Osteoblast (primary cell): ENCODE measurements around the gene LRRC45. TPM values are rescaled to one million over a fixed set of nuclear protein-coding genes. Genes with fewer than 3 reads are reported as not detected.

Experiments used
- DNase-seq: peaks from one replicate; pipeline ENCODE4 v3.0.0; 2011; ENCODE audit warnings: low spot score, mixed read lengths; ENCODE audit not compliant: insufficient read length; ENCODE audit errors: missing footprints
- H2AFZ ChIP-seq: 2 replicates; pipeline ENCODE4 v1.6.0; 2011; ENCODE audit warnings: mild to moderate bottlenecking, low read length
- H3K27ac ChIP-seq: 2 replicates; pipeline ENCODE4 v1.5.1; 2011; ENCODE audit warnings: mild to moderate bottlenecking, low read depth, low read length, moderate library complexity
- H3K27me3 ChIP-seq: 2 replicates; pipeline ENCODE4 v1.6.0; 2012; ENCODE audit warnings: mild to moderate bottlenecking, control low read depth, inconsistent platforms, low read length, moderate library complexity; ENCODE audit not compliant: insufficient read depth
- H3K36me3 ChIP-seq: 2 replicates; pipeline ENCODE4 v1.5.1; 2011; ENCODE audit warnings: mild to moderate bottlenecking, low read length, control low read depth, moderate library complexity; ENCODE audit not compliant: insufficient read depth
- H3K4me1 ChIP-seq: 2 replicates; pipeline ENCODE4 v1.5.1; 2011; ENCODE audit warnings: mild to moderate bottlenecking, low read length, control low read depth, moderate library complexity; ENCODE audit not compliant: insufficient read depth
- H3K4me2 ChIP-seq: 2 replicates; pipeline ENCODE4 v1.6.0; 2011; ENCODE audit warnings: mild to moderate bottlenecking, low read length; ENCODE audit not compliant: insufficient read depth
- H3K4me3 ChIP-seq: fragments of 200-600 bp; sonication (generic); 3 replicates; pipeline ENCODE4 v1.5.1; 2012; ENCODE audit warnings: mild to moderate bottlenecking, low read length, inconsistent platforms; ENCODE audit not compliant: insufficient read depth
- H3K79me2 ChIP-seq: 2 replicates; pipeline ENCODE4 v1.6.0; 2012; ENCODE audit warnings: mild to moderate bottlenecking, low read length, control low read depth, inconsistent platforms; ENCODE audit not compliant: insufficient read depth
- H3K9me3 ChIP-seq: 2 replicates; pipeline ENCODE4 v1.5.1; 2011; ENCODE audit warnings: low read depth, low read length, control low read depth
- H4K20me1 ChIP-seq: 2 replicates; pipeline ENCODE4 v1.6.0; 2012; ENCODE audit warnings: mild to moderate bottlenecking, low read length, control low read depth; ENCODE audit not compliant: insufficient read depth
- CTCF ChIP-seq: IDR thresholded peaks from 2 replicates; pipeline ENCODE4 v1.5.1; 2011; ENCODE audit warnings: mild to moderate bottlenecking, low read depth, low read length, moderate library complexity; ENCODE audit errors: extremely low read depth
- total RNA-seq: library from RNA; depleted of rRNA; stranded (reverse); fragments of >200 nt; gene quantifications from 2 replicates; pipeline ENCODE4 v1.2.3, GENCODE V29; 2012

The LRRC45 gene
- total RNA-seq, 1 donor: 13.4 TPM

- no peak overlapping the region for H3K4me2 ChIP-seq
- H3K27ac ChIP-seq: no peak overlapping the region
- no peaks in the 10 kb centered on the region for H3K9me3 ChIP-seq
- H3K4me1 ChIP-seq: no peaks in the 10 kb centered on the region
- H3K27me3 ChIP-seq: no peaks in the 10 kb centered on the region
- H2AFZ ChIP-seq: no peak overlapping the region
- no peak overlapping the region for H3K4me3 ChIP-seq
- H3K79me2 ChIP-seq: no peaks in the 10 kb centered on the region
- no peak for TF ChIP-seq CTCF
- H4K20me1 ChIP-seq: no peaks in the 10 kb centered on the region
- peaks cover 32% of the 10 kb centered on the region for H3K36me3 ChIP-seq
- no peak for DNase-seq
Measured at GRCh38 chr17:82078433-82078832, 55.3 kb downstream of the LRRC45 start.

- Histone ChIP-seq H3K36me3 (peaks cover 34% of the 10 kb centered on the region), H3K27me3 (no peaks in the 10 kb centered on the region), H3K4me1 (no peaks in the 10 kb centered on the region), H2AFZ (no peak overlapping the region), H3K4me3 (no peak overlapping the region), H3K4me2 (no peak overlapping the region), H3K27ac (no peak overlapping the region), H4K20me1 (no peaks in the 10 kb centered on the region), H3K79me2 (no peaks in the 10 kb centered on the region), H3K9me3 (no peaks in the 10 kb centered on the region)
- DNase-seq: no peak
- TF ChIP-seq CTCF: no peak
Measured at GRCh38 chr17:82079001-82079677, 56.0 kb downstream of the LRRC45 start.

GRCh38 chr17:82080048-82080788 is 57.1 kb downstream of the LRRC45 start:
- no peak overlapping the region for H2AFZ ChIP-seq
- H4K20me1 ChIP-seq: no peaks in the 10 kb centered on the region
- H3K79me2 ChIP-seq: no peaks in the 10 kb centered on the region
- no peaks in the 10 kb centered on the region for H3K9me3 ChIP-seq
- H3K36me3 ChIP-seq: peaks cover 36% of the 10 kb centered on the region
- TF ChIP-seq CTCF: no peak
- H3K4me2 ChIP-seq: no peak overlapping the region
- no peak overlapping the region for H3K27ac ChIP-seq
- no peaks in the 10 kb centered on the region for H3K4me1 ChIP-seq
- DNase-seq: no peak
- H3K27me3 ChIP-seq: no peaks in the 10 kb centered on the region
- H3K4me3 ChIP-seq: no peak overlapping the region

Other genes with a start within 250 kb of the LRRC45 start
- under 0.01 TPM in 1 of 2 replicates, not detected in the other for gene GCGR, start 219.2 kb upstream of the LRRC45 start, total RNA-seq
- 136 and 163 TPM in 2 replicates for gene MCRIP1, start 190.0 kb upstream of the LRRC45 start, total RNA-seq
- gene PPP1R27, start 188.3 kb upstream of the LRRC45 start, total RNA-seq: not detected in 2 replicates
- 1,119 and 1,240 TPM in 2 replicates for gene P4HB, start 162.8 kb upstream of the LRRC45 start, total RNA-seq
- 120 and 133 TPM in 2 replicates for gene ARHGDIA, start 152.0 kb upstream of the LRRC45 start, total RNA-seq
- gene ALYREF, start 131.7 kb upstream of the LRRC45 start, total RNA-seq: 58.0 and 60.1 TPM in 2 replicates
- 105 and 123 TPM in 2 replicates for gene ANAPC11, start 131.6 kb upstream of the LRRC45 start, total RNA-seq
- gene NPB, start 121.1 kb upstream of the LRRC45 start, total RNA-seq: under 0.01 TPM in 1 of 2 replicates, not detected in the other
- 61.6 and 67.0 TPM in 2 replicates for gene PCYT2, start 111.9 kb upstream of the LRRC45 start, total RNA-seq
- 15.0 and 22.1 TPM in 2 replicates for gene SIRT7, start 105.1 kb upstream of the LRRC45 start, total RNA-seq
- 27.1 and 32.6 TPM in 2 replicates for gene MAFG, start 95.6 kb upstream of the LRRC45 start, total RNA-seq
- gene PYCR1, start 86.0 kb upstream of the LRRC45 start, total RNA-seq: 121 and 141 TPM in 2 replicates
- not detected in 2 replicates for gene MYADML2, start 76.1 kb upstream of the LRRC45 start, total RNA-seq
- gene NOTUM, start 62.1 kb upstream of the LRRC45 start, total RNA-seq: 0.72 TPM in 1 of 2 replicates, not detected in the other
- 33.9 and 35.8 TPM in 2 replicates for gene ASPSCR1, start 45.7 kb upstream of the LRRC45 start, total RNA-seq
- gene CENPX, start 427 bp upstream of the LRRC45 start, total RNA-seq: 13.8 and 18.8 TPM in 2 replicates
- gene RAC3, start 8.4 kb downstream of the LRRC45 start, total RNA-seq: 0.59 and 1.8 TPM in 2 replicates
- gene DCXR, start 14.4 kb downstream of the LRRC45 start, total RNA-seq: 23.9 and 31.8 TPM in 2 replicates
- gene RFNG, start 28.5 kb downstream of the LRRC45 start, total RNA-seq: 46.3 and 52.7 TPM in 2 replicates
- gene GPS1, start 28.6 kb downstream of the LRRC45 start, total RNA-seq: 90.2 and 93.7 TPM in 2 replicates
- 43.8 and 43.9 TPM in 2 replicates for gene DUS1L, start 42.5 kb downstream of the LRRC45 start, total RNA-seq
- 120 and 142 TPM in 2 replicates for gene FASN, start 74.9 kb downstream of the LRRC45 start, total RNA-seq
- 21.0 and 25.9 TPM in 2 replicates for gene CCDC57, start 189.5 kb downstream of the LRRC45 start, total RNA-seq
- 129 and 222 TPM in 2 replicates for gene SLC16A3, start 205.7 kb downstream of the LRRC45 start, total RNA-seq